GM19351 (cell line): Measurements from ENCODE around the gene EPN3.

ENCODE experiments used
- ATAC-seq: cut with Tn5 transposase; IDR thresholded peaks from one replicate; pipeline ENCODE4 v1.9.1; 2021; ENCODE audit warnings: mild to moderate bottlenecking, moderate library complexity; ENCODE audit not compliant: unreplicated experiment

The EPN3 gene

GRCh38 chr17:50533720-50534148, 1.2 kb downstream of the EPN3 start:
- no peak for ATAC-seq

DNA sequence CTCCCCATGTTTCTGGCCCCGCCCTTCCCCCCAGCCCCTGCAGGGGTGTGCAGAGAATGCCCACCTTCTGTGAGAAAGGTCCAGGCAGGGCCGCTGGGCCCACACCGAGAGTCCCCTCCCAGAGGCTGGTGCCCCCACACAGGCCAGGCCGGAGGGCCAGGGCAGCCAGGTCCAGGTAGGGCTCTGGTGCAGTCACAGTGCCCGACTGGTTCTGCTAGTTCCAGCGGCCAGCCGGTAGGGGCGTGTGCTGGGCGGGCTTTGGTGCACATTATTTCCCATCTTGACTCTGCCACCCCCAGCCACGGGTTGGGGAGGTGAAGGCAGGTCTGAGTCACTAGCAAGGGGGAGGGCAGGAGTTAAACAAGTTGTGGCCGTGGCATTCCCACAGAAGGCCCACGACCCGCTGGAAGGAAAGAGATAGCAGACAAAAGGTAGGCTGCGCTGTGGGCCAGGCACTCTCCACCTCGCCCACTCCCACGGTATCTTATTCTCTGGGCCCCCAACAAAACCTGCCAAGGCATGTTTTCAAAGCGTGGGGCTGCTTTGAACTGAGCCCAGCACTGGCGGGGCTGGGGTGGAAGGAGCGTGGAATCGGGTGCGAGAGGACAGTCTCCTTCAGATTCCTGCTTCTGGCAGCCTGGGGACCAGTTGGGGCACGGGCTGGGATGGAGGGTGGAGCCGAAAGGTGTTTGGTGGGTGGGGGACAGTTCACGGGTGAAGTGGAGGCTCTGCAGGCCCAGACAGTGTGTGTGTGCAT, 1.9 kb downstream of the EPN3 start:
- ATAC-seq, result no peak

GRCh38 chr17:50534979-50535326, 2.4 kb downstream of the EPN3 start:
- ATAC-seq, result no peak

DNA sequence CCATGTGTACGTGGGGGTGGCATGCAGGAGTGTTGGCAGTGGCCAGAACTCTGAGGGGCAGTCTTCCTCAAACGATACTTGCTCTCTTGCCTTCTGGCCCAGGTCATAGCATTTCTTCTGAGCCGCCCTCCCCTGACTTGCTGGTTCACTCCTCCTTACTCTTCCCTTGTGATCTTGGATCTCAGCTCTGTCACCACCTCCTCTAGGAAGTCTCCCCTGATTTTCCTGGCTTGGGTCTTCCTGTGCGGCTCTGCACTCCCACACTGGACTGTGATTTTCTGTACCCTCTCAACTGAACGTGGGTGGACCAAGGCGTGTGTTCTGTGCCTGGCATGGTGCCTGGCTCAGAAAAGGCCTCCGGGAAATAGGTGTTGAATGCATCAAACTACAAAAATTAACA, 2.9 kb downstream of the EPN3 start:
- no peak for ATAC-seq

- ATAC-seq, result no peak
These were observed 4.4 kb downstream of the EPN3 start for GRCh38 chr17:50536683-50537646.

- ATAC-seq, result no peak
These were observed 5.4 kb downstream of the EPN3 start for GRCh38 chr17:50537721-50538548.

DNA sequence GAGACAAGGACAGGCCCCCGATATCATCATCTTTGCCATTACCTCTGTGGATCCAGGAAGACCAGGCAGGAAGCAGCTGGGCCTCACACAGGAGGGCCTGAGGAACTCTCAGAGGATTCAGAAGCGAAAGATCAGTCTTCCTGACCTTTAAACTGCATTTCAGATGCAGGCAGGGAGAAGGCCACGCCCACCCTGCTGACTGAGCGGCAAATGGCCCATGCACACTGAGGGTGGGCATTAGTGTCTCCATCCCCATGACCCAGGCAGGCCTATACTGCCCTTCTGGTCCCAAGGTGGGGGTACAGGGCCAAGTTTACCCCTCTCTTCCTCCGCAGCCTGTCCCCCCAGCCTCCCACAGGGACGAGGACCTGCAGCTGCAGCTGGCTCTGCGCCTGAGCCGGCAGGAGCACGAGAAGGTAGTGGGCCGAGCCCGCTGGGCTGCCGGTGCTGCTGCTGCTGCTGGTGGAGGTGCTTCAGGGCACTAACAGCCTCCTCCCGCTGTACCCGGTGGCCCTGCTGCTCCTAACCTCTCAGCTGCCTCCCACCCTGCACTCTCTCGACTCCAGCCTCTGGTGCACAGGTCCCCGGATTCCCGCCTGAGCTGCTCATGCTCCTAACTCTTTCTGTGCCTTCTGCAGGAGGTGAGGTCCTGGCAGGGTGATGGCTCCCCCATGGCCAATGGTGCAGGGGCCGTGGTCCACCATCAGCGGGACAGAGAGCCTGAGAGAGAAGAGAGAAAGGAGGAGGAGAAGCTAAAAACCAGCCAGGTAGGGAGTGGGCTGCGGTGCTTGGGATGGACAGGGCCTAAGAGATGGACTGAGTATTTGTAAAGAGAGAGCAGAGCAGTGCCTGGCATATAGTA, 6.2 kb downstream of the EPN3 start:
- no peak for ATAC-seq

- ATAC-seq, result no peak
These were observed 7.4 kb downstream of the EPN3 start for GRCh38 chr17:50539762-50540559.

DNA sequence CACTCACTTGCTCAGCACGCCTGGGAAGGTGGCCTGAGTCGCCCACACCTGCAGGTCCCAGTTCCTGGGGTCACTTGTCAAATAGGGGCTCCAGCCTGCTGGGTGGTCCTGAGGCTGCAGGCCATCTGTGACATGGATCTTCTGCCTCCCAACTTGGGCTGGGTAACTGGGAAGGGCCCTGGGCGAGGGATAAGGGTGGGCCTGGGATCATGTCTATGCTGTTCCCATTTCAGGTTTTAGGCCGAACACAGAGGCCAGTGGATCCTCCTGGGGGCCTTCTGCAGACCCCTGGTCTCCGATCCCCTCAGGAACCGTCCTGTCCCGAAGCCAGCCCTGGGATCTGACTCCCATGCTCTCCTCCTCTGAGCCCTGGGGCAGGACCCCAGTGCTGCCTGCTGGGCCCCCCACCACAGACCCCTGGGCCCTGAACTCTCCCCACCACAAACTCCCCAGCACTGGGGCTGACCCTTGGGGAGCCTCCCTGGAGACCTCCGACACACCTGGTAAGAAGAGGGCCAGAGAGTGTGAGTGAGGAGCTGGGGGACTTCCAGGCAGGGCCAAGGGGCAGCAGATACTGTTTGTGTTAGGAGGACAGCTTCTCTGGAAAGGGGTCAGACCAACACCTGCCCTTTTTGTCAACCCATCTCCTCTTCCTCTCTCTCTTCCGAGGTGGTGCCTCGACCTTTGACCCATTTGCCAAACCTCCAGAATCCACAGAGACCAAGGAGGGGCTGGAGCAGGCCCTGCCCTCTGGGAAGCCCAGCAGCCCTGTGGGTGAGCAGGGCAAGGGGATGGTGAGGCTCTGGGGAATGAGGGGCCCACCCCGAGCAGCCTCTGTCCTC, 8.2 kb downstream of the EPN3 start:
- ATAC-seq, result no peak

DNA sequence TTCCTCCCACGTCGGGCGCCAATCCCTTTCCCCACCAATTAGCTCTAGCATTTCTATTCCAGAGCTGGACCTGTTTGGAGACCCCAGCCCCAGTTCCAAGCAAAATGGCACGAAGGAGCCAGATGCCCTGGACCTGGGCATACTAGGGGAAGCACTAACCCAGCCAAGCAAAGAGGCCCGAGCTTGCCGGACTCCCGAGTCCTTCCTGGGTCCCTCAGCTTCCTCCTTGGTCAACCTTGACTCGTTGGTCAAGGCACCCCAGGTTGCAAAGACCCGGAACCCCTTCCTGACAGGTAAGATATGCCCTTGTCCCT, 8.8 kb downstream of the EPN3 start:
- ATAC-seq, result no peak

GRCh38 chr17:50541716-50542688, 9.5 kb downstream of the EPN3 start:
- ATAC-seq, result peak; percentile 77

DNA sequence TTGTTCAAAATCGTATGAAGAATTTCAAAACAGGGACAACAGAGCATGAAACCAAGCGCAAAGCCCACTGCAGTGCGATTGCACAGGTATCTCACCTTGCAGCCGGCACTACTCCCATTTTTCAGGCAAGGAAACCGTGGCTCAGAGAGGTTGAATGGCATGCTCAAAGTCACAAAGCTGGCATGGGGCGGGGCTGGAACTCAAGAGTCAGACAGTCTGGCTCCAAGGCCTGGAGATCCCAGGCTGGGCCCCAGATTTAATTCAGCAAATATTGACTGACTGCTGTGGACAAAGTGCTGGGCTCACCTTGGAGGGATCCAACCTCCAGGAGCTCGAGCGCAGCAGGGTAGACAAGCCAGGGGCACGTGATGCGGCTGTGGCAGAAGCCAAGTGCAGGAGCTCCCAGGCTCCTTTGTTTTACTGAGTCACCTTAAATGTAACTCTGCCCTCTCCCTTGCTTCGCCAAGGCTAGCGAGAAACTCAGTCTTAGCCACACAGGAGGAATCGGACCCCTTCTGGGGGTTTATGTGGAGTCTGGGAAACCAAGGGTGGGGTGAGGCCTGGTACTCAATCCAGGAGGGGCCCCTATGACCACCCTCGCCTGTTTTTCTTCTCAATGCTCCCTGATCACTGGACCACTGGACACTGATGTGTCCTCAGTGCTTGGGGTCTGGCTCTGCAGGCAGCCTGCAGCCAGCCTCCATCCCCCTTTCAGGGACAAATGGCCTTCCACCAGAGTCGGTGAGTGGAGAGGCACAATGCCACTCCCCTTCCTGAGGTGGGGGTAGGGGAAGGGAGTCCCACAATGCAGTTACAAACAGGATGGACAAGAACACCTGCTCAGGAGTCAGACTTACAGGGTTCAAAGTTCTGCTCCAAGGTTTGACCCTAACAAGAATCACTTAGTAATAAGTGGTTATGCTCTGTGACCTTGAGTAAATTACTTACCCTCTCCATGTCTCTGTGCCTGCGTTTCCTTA, 10.6 kb downstream of the EPN3 start:
- ATAC-seq, result no peak

DNA sequence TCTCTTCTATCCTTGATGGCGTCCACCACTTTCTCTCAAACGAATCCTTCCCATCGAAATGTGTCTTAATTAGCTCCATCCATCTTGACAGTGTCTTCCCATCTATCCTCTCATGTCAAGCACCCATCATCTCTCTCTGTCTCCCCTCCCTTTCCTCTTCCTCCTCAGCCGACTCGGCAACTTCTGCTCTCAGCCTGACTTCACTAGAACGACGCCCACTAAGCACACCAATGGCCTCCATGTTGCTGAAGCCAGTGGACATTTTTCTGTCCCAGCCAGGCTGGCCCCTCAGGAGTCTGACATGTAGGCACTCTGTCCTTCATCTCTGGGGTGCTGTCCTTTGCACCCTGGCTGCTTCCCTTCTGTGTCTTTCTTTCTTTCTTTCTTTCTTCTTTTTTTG, 12.0 kb downstream of the EPN3 start:
- ATAC-seq, result no peak

DNA sequence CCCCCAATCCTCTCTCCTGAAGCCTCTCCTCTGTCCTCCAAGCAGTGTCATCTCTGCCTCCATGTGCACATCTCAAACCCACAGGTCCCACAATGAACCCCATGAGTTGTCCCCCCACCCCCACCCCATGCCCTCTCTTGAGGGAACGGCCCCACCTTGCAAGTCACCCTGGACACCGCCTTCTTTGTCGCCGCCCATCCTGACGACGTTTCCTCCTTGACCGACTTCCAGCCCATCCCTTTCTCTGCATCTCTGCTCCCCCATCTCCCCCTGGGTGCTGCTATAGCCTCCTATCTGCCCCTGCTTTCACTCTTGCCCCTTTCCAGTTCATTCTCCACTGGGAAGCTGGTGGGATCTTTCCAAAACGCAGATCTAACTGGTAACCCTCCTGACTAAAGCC, 12.8 kb downstream of the EPN3 start:
- ATAC-seq, result no peak

GRCh38 chr17:50546701-50547034, 14.1 kb downstream of the EPN3 start:
- ATAC-seq, result no peak

- peak; percentile 87 for ATAC-seq
These were observed 14.7 kb downstream of the EPN3 start, which contains the start of gene SPATA20 for GRCh38 chr17:50547035-50547735. TSS of gene SPATA20 (plus strand) at chr17:50547174. CDS start at chr17:50547209, 35 bp downstream.
